Measurements from ENCODE around the gene ZNF827. TPM values are rescaled to one million over a fixed set of nuclear protein-coding genes. Genes with fewer than 3 reads are reported as not detected.

ZNF827 gene
- total and polyA plus RNA-seq, 2 of the 8 experiments (the other 6 are each of a cell fraction or from before 2014, with no cell fraction given) = 25.3 to 26.2 TPM

GRCh38 chr4:145773581-145774234 is 164.9 kb downstream of the ZNF827 start:
- H3K18ac ChIP-seq (ENCODE audit: extremely low read depth, low read length) = no peak overlapping the region
- WGBS, 2 experiments (ENCODE audit: extremely low coverage in 1 of 2, insufficient coverage in 1 of 2, insufficient read length in 1 of 2, insufficient replicate concordance in 2 of 2, low coverage in 1 of 2, low lambda C conversion rate in 2 of 2, missing lambda C conversion rate in 1 of 2) = 96% methylated on average over 6 of the region's 6 CpGs; no CpG with 5 or more reads in 1 of the 2 experiments
- H4K20me1 ChIP-seq (replicated peaks in 1 of 2; ENCODE audit: control insufficient read depth in 1 of 2, insufficient read depth in 2 of 2, low read length in 2 of 2) = no peaks in the 10 kb centered on the region
- H3K36me3 ChIP-seq (ENCODE audit: control insufficient read depth in 2 of 4, insufficient read depth in 4 of 4, low read length in 3 of 4) = peaks cover 9 to 43% (median 26%) of the 10 kb centered on the region in 4 experiments; a peak in 7 of 8 replicates
- peaks cover 0 to 2% (median 0%) of the 10 kb centered on the region in 4 experiments; a peak in 2 of 7 replicates for H3K4me1 ChIP-seq (replicated peaks in 1 of 4; ENCODE audit: control insufficient read depth in 3 of 4, insufficient read depth in 4 of 4, low read length in 3 of 4)
- TF ChIP-seq KDM1A (IDR thresholded peaks at IDR 0.05; ENCODE audit: borderline replicate concordance, low read length) = no peak
- no peak for TF ChIP-seq KDM5A (IDR thresholded peaks at IDR 0.05; ENCODE audit: low read length)
- TF ChIP-seq RBBP5 (IDR thresholded peaks at IDR 0.05; ENCODE audit: borderline replicate concordance, low read depth, low read length) = no peak
- no peak for TF ChIP-seq SUZ12 (IDR thresholded peaks at IDR 0.05; ENCODE audit: low read length)
- TF ChIP-seq SAP30 (IDR thresholded peaks at IDR 0.05; ENCODE audit: insufficient read depth, insufficient replicate concordance, low read length) = no peak
- TF ChIP-seq NRF1 (IDR thresholded peaks at IDR 0.05; ENCODE audit: low read depth, low read length) = no peak
- TF ChIP-seq, protein P1, sequence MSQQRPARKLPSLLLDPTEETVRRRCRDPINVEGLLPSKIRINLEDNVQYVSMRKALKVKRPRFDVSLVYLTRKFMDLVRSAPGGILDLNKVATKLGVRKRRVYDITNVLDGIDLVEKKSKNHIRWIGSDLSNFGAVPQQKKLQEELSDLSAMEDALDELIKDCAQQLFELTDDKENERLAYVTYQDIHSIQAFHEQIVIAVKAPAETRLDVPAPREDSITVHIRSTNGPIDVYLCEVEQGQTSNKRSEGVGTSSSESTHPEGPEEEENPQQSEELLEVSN (IDR thresholded peaks at IDR 0.05) = no peak
- no peak for TF ChIP-seq ASH2L (IDR thresholded peaks at IDR 0.05; ENCODE audit: low read length)
- TF ChIP-seq FOSL1 (IDR thresholded peaks at IDR 0.05; ENCODE audit: insufficient read depth, low read depth, low read length) = no peak
- TF ChIP-seq SIX5 (IDR thresholded peaks at IDR 0.05; ENCODE audit: low read depth, low read length) = no peak
- TF ChIP-seq GABPA (IDR thresholded peaks at IDR 0.05; ENCODE audit: borderline replicate concordance, insufficient read depth, low read length) = no peak
- TF ChIP-seq BCL11A (IDR thresholded peaks at IDR 0.05; ENCODE audit: low read depth in 2 of 2, low read length in 2 of 2) = no peak
- H3K14ac ChIP-seq (ENCODE audit: insufficient read length) = no peak overlapping the region
- H3K4me3 ChIP-seq (ENCODE audit: extremely low read depth in 1 of 4, insufficient read depth in 2 of 4, low read depth in 3 of 4, low read length in 4 of 4) = no peak overlapping the region
- H3K79me1 ChIP-seq (ENCODE audit: low read depth, low read length) = 0 out of 2 replicates have a peak, but pooled peaks cover 2% of the 10 kb centered on the region
- H3K23ac ChIP-seq (ENCODE audit: insufficient read length) = no peak overlapping the region
- no peak for FAIRE-seq
- H2BK5ac ChIP-seq (ENCODE audit: low read depth, low read length) = 0 out of 2 replicates have a peak overlapping the region, but pooled peaks have one; percentile 1
- no peaks in the 10 kb centered on the region for H3K23me2 ChIP-seq (ENCODE audit: low read depth, low read length)
- H2BK15ac ChIP-seq (ENCODE audit: low read length) = no peak overlapping the region
- no peaks in the 10 kb centered on the region for H3K9me3 ChIP-seq (ENCODE audit: insufficient read depth in 2 of 2, low read depth in 1 of 2, low read length in 1 of 2)
- no peak overlapping the region for H4K91ac ChIP-seq (replicated peaks; ENCODE audit: insufficient read length, low read length)
- H3K9ac ChIP-seq (replicated peaks in 1 of 4; ENCODE audit: extremely low read depth in 1 of 4, low read depth in 3 of 4, low read length in 3 of 4) = no peak overlapping the region
- no peak overlapping the region for H3K4me2 ChIP-seq (ENCODE audit: insufficient read depth in 1 of 2, low read depth in 2 of 2, low read length in 2 of 2)
- H3K27me3 ChIP-seq (replicated peaks in 1 of 4; ENCODE audit: control insufficient read depth in 3 of 4, extremely low read depth in 1 of 4, insufficient read depth in 3 of 4, low read length in 3 of 4) = no peaks in the 10 kb centered on the region
- H4K5ac ChIP-seq (ENCODE audit: insufficient read length, low read depth, low read length) = no peak overlapping the region
- H2BK12ac ChIP-seq (ENCODE audit: low read depth, low read length) = no peak overlapping the region
- ChIA-PET POLR2A (ENCODE audit: partially characterized antibody) (interaction anchor here (1.3 kb wide), 1 partner anchor 49 kb away, joined by 3 read pairs; no protein-coding TSS in a partner anchor), CTCF (ENCODE audit: partially characterized antibody) (interaction anchor here (0.6 to 1.0 kb wide), 3 partner anchors 15 to 59 kb away, joined by 3 to 4 read pairs (median 4); no protein-coding TSS in a partner anchor)
- no peak overlapping the region for H2BK120ac ChIP-seq (replicated peaks; ENCODE audit: low read depth, low read length)
- H3K27ac ChIP-seq (ENCODE audit: low read depth, low read length) = no peak overlapping the region
- H3K79me2 ChIP-seq (ENCODE audit: control insufficient read depth in 1 of 2, insufficient read depth in 2 of 2, low read length in 2 of 2) = no peaks in the 10 kb centered on the region
- H2BK20ac ChIP-seq (ENCODE audit: low read length) = no peak overlapping the region
- H3K4ac ChIP-seq (replicated peaks; ENCODE audit: insufficient read length, low read depth, low read length) = no peak overlapping the region
- no peak for DNase-seq (ENCODE audit: low read depth in 1 of 2, low spot score in 2 of 2)
- no peak overlapping the region for H4K8ac ChIP-seq (ENCODE audit: extremely low read depth, insufficient read depth, low read length)
- H2AK5ac ChIP-seq (ENCODE audit: low read depth, low read length) = no peak overlapping the region
- H2AFZ ChIP-seq (ENCODE audit: low read length) = no peak overlapping the region
- H3K56ac ChIP-seq (replicated peaks; ENCODE audit: insufficient read length, low read depth, low read length) = no peak overlapping the region

Measured in H1 (cell line).